T-helper 2 cell treated with Interferon-gamma antibody and Interleukin-4, amounts not matched to agents 5 μg/mL and 100 μg/mL, for 36 hours (primary cell): ENCODE measurements around the gene RIPK1.
A peak's percentile ranks its signal among the peaks of the same experiment; 100 is the strongest.
"Not testable (repeated sequence)": the region's sequence is repeated elsewhere in the genome, so short reads cannot be mapped to it uniquely, and the experiment has no call there.

Source experiments
- DNase-seq: peaks from one replicate; pipeline ENCODE4 v3.0.0; 2021; ENCODE audit warnings: low spot score
- H3K27ac Mint-ChIP-seq: one replicate; pipeline ENCODE4 v1.8.0; 2021; ENCODE audit warnings: mild to moderate bottlenecking, mixed read lengths
- H3K27me3 Mint-ChIP-seq: one replicate; pipeline ENCODE4 v1.8.0; 2021; ENCODE audit warnings: low read depth, mixed read lengths
- H3K36me3 Mint-ChIP-seq: one replicate; pipeline ENCODE4 v1.8.0; 2021; ENCODE audit warnings: low read depth, mixed read lengths
- H3K4me1 Mint-ChIP-seq: one replicate; pipeline ENCODE4 v1.8.0; 2021; ENCODE audit warnings: low read depth, mixed read lengths
- H3K4me3 Mint-ChIP-seq: one replicate; pipeline ENCODE4 v1.8.0; 2022; ENCODE audit warnings: mild to moderate bottlenecking, moderate library complexity, mixed read lengths
- H3K9me3 Mint-ChIP-seq: one replicate; pipeline ENCODE4 v1.8.0; 2021; ENCODE audit warnings: mixed read lengths

The RIPK1 gene

GRCh38 chr6:3119040-3119723 lies 50.9 kb downstream of the RIPK1 start:
- DNase-seq: no peak
- H3K27ac Mint-ChIP-seq: peak overlapping the region; percentile 43
- H3K4me3 Mint-ChIP-seq: peak overlapping the region; percentile 87
- peaks cover 6% of the 10 kb centered on the region for H3K36me3 Mint-ChIP-seq
- H3K9me3 Mint-ChIP-seq: no peaks in the 10 kb centered on the region
- peaks cover 2% of the 10 kb centered on the region for H3K27me3 Mint-ChIP-seq
- peaks cover 21% of the 10 kb centered on the region for H3K4me1 Mint-ChIP-seq

DNA sequence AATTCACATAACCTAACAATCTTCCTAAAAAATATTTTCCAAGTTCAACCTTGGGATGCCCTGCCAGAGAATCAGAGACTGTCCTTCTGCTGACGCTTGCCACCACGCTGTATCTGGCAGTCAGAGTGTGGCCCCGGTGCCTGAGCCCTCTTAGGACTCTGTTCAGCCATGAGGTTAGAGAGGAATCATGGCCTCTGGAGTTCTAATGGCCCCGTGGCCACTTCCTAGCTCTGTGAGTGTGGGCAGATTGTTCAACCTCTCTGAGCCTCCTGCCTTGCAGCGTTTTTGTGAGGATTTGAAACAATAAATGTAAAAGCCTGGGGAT lies 52.4 kb downstream of the RIPK1 start:
- DNase-seq: no peak
- Mint-ChIP-seq H3K9me3 (no peaks in the 10 kb centered on the region), H3K27me3 (peaks cover 2% of the 10 kb centered on the region), H3K36me3 (no peaks in the 10 kb centered on the region), H3K4me3 (no peak overlapping the region), H3K27ac (no peak overlapping the region), H3K4me1 (peaks cover 21% of the 10 kb centered on the region)

- H3K36me3 Mint-ChIP-seq: no peaks in the 10 kb centered on the region
- H3K27me3 Mint-ChIP-seq: peaks cover 2% of the 10 kb centered on the region
- H3K9me3 Mint-ChIP-seq: no peaks in the 10 kb centered on the region
- H3K4me3 Mint-ChIP-seq: no peak overlapping the region
- no peak overlapping the region for H3K27ac Mint-ChIP-seq
- peaks cover 18% of the 10 kb centered on the region for H3K4me1 Mint-ChIP-seq
- no peak for DNase-seq
These were observed 54.5 kb downstream of the RIPK1 start for GRCh38 chr6:3122823-3123182.

- Mint-ChIP-seq H3K27me3 (no peaks in the 10 kb centered on the region), H3K36me3 (no peaks in the 10 kb centered on the region), H3K4me3 (no peak overlapping the region), H3K27ac (no peak overlapping the region), H3K4me1 (peaks cover 9% of the 10 kb centered on the region), H3K9me3 (no peaks in the 10 kb centered on the region)
- DNase-seq: no peak
These were observed 56.4 kb downstream of the RIPK1 start for GRCh38 chr6:3124667-3125066.

DNA sequence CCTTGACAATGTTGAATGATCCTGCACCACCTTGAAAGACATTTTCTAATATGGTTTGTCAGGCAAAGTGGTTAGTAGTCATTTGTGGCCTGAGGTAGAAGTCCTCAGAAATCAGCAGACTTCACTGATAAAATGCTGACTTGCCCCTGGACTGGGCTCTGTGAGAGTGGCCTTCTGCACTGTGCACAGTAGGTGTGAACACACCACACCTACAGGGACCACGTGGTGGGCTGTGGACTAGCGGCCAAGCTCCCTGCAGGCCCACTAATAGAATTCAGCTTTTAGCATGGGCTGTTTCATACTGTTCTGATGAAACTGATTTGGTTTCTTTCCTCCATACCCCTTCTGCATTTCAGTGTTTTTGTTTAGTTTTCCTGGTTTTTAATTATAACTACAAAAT lies 57.5 kb downstream of the RIPK1 start:
- peaks cover 7% of the 10 kb centered on the region for H3K4me1 Mint-ChIP-seq
- DNase-seq: no peak
- H3K36me3 Mint-ChIP-seq: no peaks in the 10 kb centered on the region
- no peaks in the 10 kb centered on the region for H3K9me3 Mint-ChIP-seq
- H3K27ac Mint-ChIP-seq: no peak overlapping the region
- no peak overlapping the region for H3K4me3 Mint-ChIP-seq
- no peaks in the 10 kb centered on the region for H3K27me3 Mint-ChIP-seq

GRCh38 chr6:3128356-3129108 lies 60.2 kb downstream of the RIPK1 start:
- H3K27me3 Mint-ChIP-seq: no peaks in the 10 kb centered on the region
- H3K4me1 Mint-ChIP-seq: peaks cover 5% of the 10 kb centered on the region
- no peak for DNase-seq
- no peak overlapping the region for H3K27ac Mint-ChIP-seq
- no peaks in the 10 kb centered on the region for H3K36me3 Mint-ChIP-seq
- no peak overlapping the region for H3K4me3 Mint-ChIP-seq
- no peaks in the 10 kb centered on the region for H3K9me3 Mint-ChIP-seq

DNA sequence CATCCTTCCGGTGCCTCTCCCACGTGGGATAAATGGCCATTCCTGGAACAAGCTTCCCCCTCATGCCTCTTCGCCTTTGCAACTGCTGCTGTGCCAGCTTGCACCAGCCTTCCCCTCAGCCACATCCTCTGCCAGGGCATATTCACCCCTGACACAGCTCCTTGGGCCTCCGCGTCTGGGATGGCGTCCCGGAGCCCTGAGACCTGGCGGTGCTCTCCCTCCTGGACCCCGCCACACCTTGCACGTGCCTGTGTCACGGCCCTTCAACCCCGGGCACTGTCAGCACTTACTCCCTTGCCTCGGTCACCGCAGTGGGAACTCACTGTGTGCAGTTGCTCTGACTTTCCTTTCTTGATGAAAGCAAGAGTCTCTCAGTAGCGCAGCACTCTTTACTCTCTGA lies 63.4 kb downstream of the RIPK1 start:
- Mint-ChIP-seq H3K4me3 (no peak overlapping the region), H3K4me1 (no peaks in the 10 kb centered on the region), H3K27me3 (no peaks in the 10 kb centered on the region), H3K36me3 (no peaks in the 10 kb centered on the region), H3K27ac (no peak overlapping the region), H3K9me3 (no peaks in the 10 kb centered on the region)
- DNase-seq: no peak

GRCh38 chr6:3133515-3133914 lies 65.2 kb downstream of the RIPK1 start:
- no peak for DNase-seq
- Mint-ChIP-seq H3K4me3 (no peak overlapping the region), H3K4me1 (no peaks in the 10 kb centered on the region), H3K9me3 (no peaks in the 10 kb centered on the region), H3K36me3 (peaks cover 2% of the 10 kb centered on the region), H3K27me3 (no peaks in the 10 kb centered on the region), H3K27ac (no peak overlapping the region)

DNA sequence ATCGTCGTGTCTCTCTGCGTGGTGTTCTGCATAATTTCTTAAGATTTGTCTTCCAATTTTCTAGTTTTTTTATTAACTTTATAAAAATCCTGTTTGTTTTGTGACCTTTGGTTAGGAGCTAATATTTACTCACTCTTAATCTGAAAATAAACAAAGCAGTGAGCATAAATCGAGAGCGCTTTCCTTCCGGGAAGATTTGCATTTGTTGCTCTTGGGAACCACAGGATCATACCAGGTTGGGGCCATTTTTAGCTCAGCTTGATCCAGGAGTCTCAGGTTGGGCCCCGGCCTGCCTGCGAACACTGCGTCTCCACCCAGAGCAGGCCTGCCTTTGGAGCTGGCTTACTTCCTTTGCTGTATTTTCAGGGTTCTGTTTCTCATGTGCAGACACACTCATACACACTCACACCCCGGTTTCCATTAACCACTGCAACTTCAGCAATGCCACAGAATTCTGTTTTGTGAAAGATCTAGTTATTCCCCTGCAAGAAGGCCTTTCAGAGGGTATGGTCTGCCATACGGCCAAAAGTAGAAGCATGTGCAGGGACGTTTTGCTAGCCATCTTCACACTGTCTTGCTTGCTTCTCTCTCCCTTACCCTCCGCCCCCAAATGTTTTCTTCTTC lies 67.5 kb downstream of the RIPK1 start:
- Mint-ChIP-seq H3K27ac (no peak overlapping the region), H3K36me3 (peaks cover 2% of the 10 kb centered on the region), H3K27me3 (no peaks in the 10 kb centered on the region), H3K4me3 (no peak overlapping the region), H3K4me1 (no peaks in the 10 kb centered on the region), H3K9me3 (no peaks in the 10 kb centered on the region)
- no peak for DNase-seq

DNA sequence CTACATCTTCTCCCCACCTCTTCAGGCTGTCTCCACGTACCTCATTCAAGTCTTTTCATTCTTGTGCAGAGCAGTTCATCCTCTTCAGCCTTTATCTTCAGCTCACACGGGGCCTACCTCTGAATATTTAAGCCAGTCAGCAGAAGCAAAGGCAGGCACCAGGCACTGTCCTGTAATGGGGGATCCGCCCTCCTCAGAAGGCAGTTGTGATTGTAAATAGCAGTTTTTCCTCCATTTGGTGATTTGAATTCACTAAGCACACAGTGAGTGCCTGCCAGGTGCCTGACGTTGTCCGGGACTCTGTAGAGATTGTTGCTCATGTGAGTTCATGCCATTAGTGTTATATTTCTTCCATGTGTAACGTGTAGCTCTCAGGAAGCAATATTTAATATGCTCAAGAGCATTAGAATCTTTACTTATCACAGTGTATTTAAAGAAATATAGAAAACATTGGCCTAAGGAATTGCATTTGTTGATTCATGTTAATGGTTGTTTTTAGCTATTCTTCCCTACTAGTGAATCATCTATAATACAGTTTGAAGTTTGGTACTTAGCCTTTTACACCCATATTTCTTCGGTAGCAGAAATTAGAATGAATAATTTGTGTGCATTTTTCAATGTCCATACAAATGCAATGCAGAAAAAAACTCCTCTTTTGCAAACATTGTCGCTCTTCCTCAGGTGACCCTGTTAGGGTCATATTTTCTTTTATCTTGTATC lies 68.2 kb downstream of the RIPK1 start:
- Mint-ChIP-seq H3K4me3 (no peak overlapping the region), H3K36me3 (peaks cover 2% of the 10 kb centered on the region), H3K4me1 (no peaks in the 10 kb centered on the region), H3K9me3 (no peaks in the 10 kb centered on the region), H3K27me3 (no peaks in the 10 kb centered on the region), H3K27ac (no peak overlapping the region)
- DNase-seq: no peak

GRCh38 chr6:3137057-3137777 lies 68.9 kb downstream of the RIPK1 start:
- no peak overlapping the region for H3K4me3 Mint-ChIP-seq
- H3K9me3 Mint-ChIP-seq: no peaks in the 10 kb centered on the region
- no peaks in the 10 kb centered on the region for H3K4me1 Mint-ChIP-seq
- peaks cover 2% of the 10 kb centered on the region for H3K36me3 Mint-ChIP-seq
- no peak for DNase-seq
- H3K27ac Mint-ChIP-seq: no peak overlapping the region
- no peaks in the 10 kb centered on the region for H3K27me3 Mint-ChIP-seq

GRCh38 chr6:3137873-3138272 lies 69.6 kb downstream of the RIPK1 start:
- not testable (repeated sequence) for H3K36me3 Mint-ChIP-seq, H3K9me3 Mint-ChIP-seq, H3K4me3 Mint-ChIP-seq, H3K27me3 Mint-ChIP-seq, H3K4me1 Mint-ChIP-seq, H3K27ac Mint-ChIP-seq, DNase-seq

DNA sequence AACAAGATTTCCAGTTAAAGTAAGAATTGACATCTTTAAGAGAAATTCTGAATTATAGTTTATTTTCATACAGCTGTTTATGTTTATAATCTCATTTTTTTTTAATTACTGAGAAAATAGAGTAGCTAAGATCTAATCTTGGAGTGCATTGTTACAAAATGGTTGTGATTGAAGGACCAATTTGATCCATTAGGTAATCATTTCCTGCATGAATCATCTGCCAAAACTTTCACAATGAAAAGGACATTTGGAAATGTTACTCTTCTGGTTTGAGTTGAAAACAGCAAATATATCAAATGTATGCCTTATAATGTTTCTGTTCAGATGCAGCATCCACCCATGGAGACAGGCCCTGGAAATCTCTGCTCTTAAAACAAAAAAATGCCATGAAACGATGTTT lies 70.0 kb downstream of the RIPK1 start:
- H3K4me3 Mint-ChIP-seq: no peak overlapping the region
- no peaks in the 10 kb centered on the region for H3K27me3 Mint-ChIP-seq
- H3K36me3 Mint-ChIP-seq: peaks cover 2% of the 10 kb centered on the region
- H3K27ac Mint-ChIP-seq: no peak overlapping the region
- DNase-seq: no peak
- no peaks in the 10 kb centered on the region for H3K9me3 Mint-ChIP-seq
- no peaks in the 10 kb centered on the region for H3K4me1 Mint-ChIP-seq
